ENCODE measurements around the gene LRRC28.

Gene LRRC28

GRCh38 chr15:99435877-99436541 lies 184.7 kb downstream of the LRRC28 start:
- CTCF ChIA-PET, result no interaction called here
- Histone ChIP-seq H3K27ac (ENCODE audit: extremely low read depth, low read depth, low read length) (no peak overlapping the region), H3K9me3 (ENCODE audit: control insufficient read depth, insufficient read depth, low read depth, low read length) (no peaks in the 10 kb centered on the region), H3K4me1 (ENCODE audit: control insufficient read depth, insufficient read depth, low read length) (no peaks in the 10 kb centered on the region), H3K36me3 (ENCODE audit: control insufficient read depth in 2 of 2, insufficient read depth in 1 of 2, low read length in 2 of 2) (no peaks in the 10 kb centered on the region), H3K4me3 (ENCODE audit: low read depth, low read length) (no peak overlapping the region)
- TF ChIP-seq MZF1 (tag by site-specific recombination; IDR thresholded peaks at IDR 0.05; ENCODE audit: borderline replicate concordance) (no peak), ZNF791 (tag by site-specific recombination; IDR thresholded peaks at IDR 0.05) (no peak), ZNF843 (tag by site-specific recombination; IDR thresholded peaks at IDR 0.05) (no peak), SP2 (tag by site-specific recombination; IDR thresholded peaks at IDR 0.05) (no peak), ZNF18 (tag by site-specific recombination; IDR thresholded peaks at IDR 0.05) (no peak), PRDM6 (tag by site-specific recombination; IDR thresholded peaks at IDR 0.05) (no peak), ZNF561 (tag by site-specific recombination; IDR thresholded peaks at IDR 0.05; ENCODE audit: borderline replicate concordance) (no peak), ZNF449 (tag by site-specific recombination; IDR thresholded peaks at IDR 0.05) (no peak), ZNF621 (tag by site-specific recombination; IDR thresholded peaks at IDR 0.05) (no peak), ZXDB (tag by site-specific recombination; IDR thresholded peaks at IDR 0.05) (no peak), ZNF518A (tag by site-specific recombination; conservative IDR thresholded peaks at IDR 0.05; ENCODE audit: low read depth) (no peak), ZSCAN18 (tag by site-specific recombination; IDR thresholded peaks at IDR 0.05) (no peak), ZNF138 (tag by site-specific recombination; IDR thresholded peaks at IDR 0.05; ENCODE audit: borderline replicate concordance) (no peak), OVOL3 (tag by site-specific recombination; IDR thresholded peaks at IDR 0.05) (no peak), ZNF488 (tag by site-specific recombination; IDR thresholded peaks at IDR 0.05) (no peak), TRIM28 (IDR thresholded peaks at IDR 0.05; ENCODE audit: borderline replicate concordance, low read length) (no peak), KLF16 (tag by site-specific recombination; IDR thresholded peaks at IDR 0.05) (no peak), BCL11A (tag by site-specific recombination; IDR thresholded peaks at IDR 0.05; ENCODE audit: low read depth) (no peak), ZBTB48 (tag by site-specific recombination; IDR thresholded peaks at IDR 0.05) (no peak)
- POLR2A ChIA-PET, result no interaction called here
